ENCODE measurements around the gene KCNIP3. TPM values are rescaled to one million over a fixed set of nuclear protein-coding genes. Genes with fewer than 3 reads are reported as not detected.

KCNIP3 gene
- total and polyA plus RNA-seq, 9 of the 15 experiments (the other 6 are each of a cell fraction or from before 2014, with no cell fraction given) = 0.04 TPM; not detected in 8

- peaks cover 0 to 10% of the 10 kb centered on the region in 2 experiments; a peak in 2 of 5 replicates for H3K4me1 ChIP-seq (replicated peaks in 1 of 2; ENCODE audit: control insufficient read depth in 2 of 2, insufficient read depth in 2 of 2, low read length in 2 of 2)
- intact Hi-C loops (cut with micrococcal nuclease) (loop anchor here (10.0 kb wide), 1 partner anchor 340 kb away; no protein-coding TSS in a partner anchor), in situ Hi-C loops (cut with MboI) (no loop called here)
- CTCF ChIA-PET (ENCODE audit: low intra/inter-chr PET ratio) = no interaction called here
- FAIRE-seq (no peak), DNase-seq (ENCODE audit: extremely low read depth in 1 of 4, low spot score in 3 of 4) (no peak), ATAC-seq (peak; percentile 24; the same call in 2 of the 3 replicates)
- no peaks in the 10 kb centered on the region for H3K9me3 ChIP-seq (replicated peaks; ENCODE audit: control insufficient read depth, insufficient read depth, low read depth, low read length)
- no peak overlapping the region for H3K4me3 ChIP-seq
- no TSS peak for BruUV-seq (replicated peaks)
- H3K4me2 ChIP-seq (ENCODE audit: insufficient read depth, low read length) = no peak overlapping the region
- POLR2A ChIA-PET = interaction anchor here (1.0 kb wide), 2 partner anchors 10 to 40 kb away, joined by 3 to 5 read pairs; no protein-coding TSS in a partner anchor
- H3K27me3 ChIP-seq (ENCODE audit: control insufficient read depth in 2 of 2, insufficient read depth in 2 of 2, low read length in 2 of 2) = peaks cover 10 to 65% of the 10 kb centered on the region in 2 experiments; a peak in 4 of 5 replicates
- no peak overlapping the region; a peak in 1 of 4 replicates for H3K9ac ChIP-seq (ENCODE audit: insufficient read depth in 1 of 2, low read depth in 2 of 2, low read length in 2 of 2)
- no peak overlapping the region for H2AFZ ChIP-seq (ENCODE audit: low read depth, low read length)
- no peak overlapping the region for H3K27ac ChIP-seq (ENCODE audit: extremely low read depth, low read depth, low read length)
- WGBS (ENCODE audit: insufficient coverage, low coverage, missing lambda C conversion rate) = 0% methylated on average over 12 of the region's 12 CpGs
- no peaks in the 10 kb centered on the region for H4K20me1 ChIP-seq (replicated peaks; ENCODE audit: control insufficient read depth, insufficient read depth, low read length)
- H3K9me1 ChIP-seq (ENCODE audit: control insufficient read depth, insufficient read depth, low read length) = no peaks in the 10 kb centered on the region
- TF ChIP-seq DMBX1 (CRISPR knock-in tag; IDR thresholded peaks at IDR 0.05; ENCODE audit: borderline replicate concordance) = no peak
- TF ChIP-seq, protein P1, sequence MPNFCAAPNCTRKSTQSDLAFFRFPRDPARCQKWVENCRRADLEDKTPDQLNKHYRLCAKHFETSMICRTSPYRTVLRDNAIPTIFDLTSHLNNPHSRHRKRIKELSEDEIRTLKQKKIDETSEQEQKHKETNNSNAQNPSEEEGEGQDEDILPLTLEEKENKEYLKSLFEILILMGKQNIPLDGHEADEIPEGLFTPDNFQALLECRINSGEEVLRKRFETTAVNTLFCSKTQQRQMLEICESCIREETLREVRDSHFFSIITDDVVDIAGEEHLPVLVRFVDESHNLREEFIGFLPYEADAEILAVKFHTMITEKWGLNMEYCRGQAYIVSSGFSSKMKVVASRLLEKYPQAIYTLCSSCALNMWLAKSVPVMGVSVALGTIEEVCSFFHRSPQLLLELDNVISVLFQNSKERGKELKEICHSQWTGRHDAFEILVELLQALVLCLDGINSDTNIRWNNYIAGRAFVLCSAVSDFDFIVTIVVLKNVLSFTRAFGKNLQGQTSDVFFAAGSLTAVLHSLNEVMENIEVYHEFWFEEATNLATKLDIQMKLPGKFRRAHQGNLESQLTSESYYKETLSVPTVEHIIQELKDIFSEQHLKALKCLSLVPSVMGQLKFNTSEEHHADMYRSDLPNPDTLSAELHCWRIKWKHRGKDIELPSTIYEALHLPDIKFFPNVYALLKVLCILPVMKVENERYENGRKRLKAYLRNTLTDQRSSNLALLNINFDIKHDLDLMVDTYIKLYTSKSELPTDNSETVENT (CRISPR knock-in tag; IDR thresholded peaks at IDR 0.05) = no peak
- no peak for TF ChIP-seq NFE2 (IDR thresholded peaks at IDR 0.05; ENCODE audit: low read depth)
- TF ChIP-seq, protein P2, sequence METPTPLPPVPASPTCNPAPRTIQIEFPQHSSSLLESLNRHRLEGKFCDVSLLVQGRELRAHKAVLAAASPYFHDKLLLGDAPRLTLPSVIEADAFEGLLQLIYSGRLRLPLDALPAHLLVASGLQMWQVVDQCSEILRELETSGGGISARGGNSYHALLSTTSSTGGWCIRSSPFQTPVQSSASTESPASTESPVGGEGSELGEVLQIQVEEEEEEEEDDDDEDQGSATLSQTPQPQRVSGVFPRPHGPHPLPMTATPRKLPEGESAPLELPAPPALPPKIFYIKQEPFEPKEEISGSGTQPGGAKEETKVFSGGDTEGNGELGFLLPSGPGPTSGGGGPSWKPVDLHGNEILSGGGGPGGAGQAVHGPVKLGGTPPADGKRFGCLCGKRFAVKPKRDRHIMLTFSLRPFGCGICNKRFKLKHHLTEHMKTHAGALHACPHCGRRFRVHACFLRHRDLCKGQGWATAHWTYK (CRISPR knock-in tag; IDR thresholded peaks at IDR 0.05) = no peak
- no peaks in the 10 kb centered on the region for H3K36me3 ChIP-seq (ENCODE audit: control insufficient read depth, insufficient read depth, low read length)
- no peaks in the 10 kb centered on the region for H3K79me2 ChIP-seq (ENCODE audit: control insufficient read depth, insufficient read depth, low read length)
Observed at GRCh38 chr2:95384854-95385569, 87.9 kb downstream of the KCNIP3 start.

Measured in K562 (cell line).